Prostate gland (tissue), 2 donors: ENCODE measurements around the gene HJURP.

Experiments
- CTCF ChIP-seq, 4 experiments: fragments of 200-600 bp in 2 of 4; fragments of 450-650 bp in 2 of 4; sonication (generic) in 2 of 4; IDR thresholded peaks; 1 replicate in 3 of 4; 2 replicates in 1 of 4; pipeline ENCODE4 v1.5.1; 2016 to 2019; ENCODE audit warnings: antibody characterized with exemption in 4 of 4, mild to moderate bottlenecking in 2 of 4, moderate library complexity in 2 of 4
- POLR2A ChIP-seq: fragments of 450-650 bp; IDR thresholded peaks from one replicate; pipeline ENCODE4 v1.6.1; 2016; ENCODE audit warnings: antibody characterized with exemption, mild to moderate bottlenecking

DNA sequence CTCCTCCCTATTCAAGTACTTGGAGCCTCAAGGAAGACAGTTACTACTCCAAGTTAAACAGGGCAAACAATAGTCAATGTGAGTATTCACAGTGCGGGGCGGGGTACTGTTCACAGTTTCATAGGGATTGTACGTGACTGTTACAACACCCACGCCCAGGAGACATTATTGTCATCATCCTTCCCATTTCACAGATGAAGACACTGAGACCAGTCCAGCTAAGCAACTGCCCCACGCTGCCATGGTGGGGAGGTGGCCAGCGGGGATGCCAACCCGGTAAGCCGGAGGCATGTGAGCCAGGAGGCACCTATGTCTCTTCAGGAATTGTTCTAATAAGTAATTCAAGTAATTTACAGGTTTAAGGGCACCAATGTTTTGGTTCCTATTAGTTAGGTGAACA is 982 bp downstream of the HJURP start:
- TF ChIP-seq CTCF (IDR thresholded peaks at IDR 0.05) (no peak), POLR2A (no peak)
